CD14-positive monocyte (primary cell): ENCODE results near the gene COPG2. TPM values are rescaled to one million over a fixed set of nuclear protein-coding genes. Genes with fewer than 3 reads are reported as not detected.
A peak's percentile ranks its signal among the peaks of the same experiment; 100 is the strongest.

Experiments
- DNase-seq, 3 donors: peaks; one replicate each; pipeline ENCODE4 v3.0.0-alpha.2; 2011 to 2022
- H2AFZ ChIP-seq: 2 replicates; pipeline ENCODE4 v1.6.0; 2012; ENCODE audit warnings: mild to moderate bottlenecking, low read depth, low read length, inconsistent platforms; ENCODE audit not compliant: insufficient read depth, poor library complexity, severe bottlenecking
- H3K27ac ChIP-seq, 2 donors: 1 replicate in 1 of 2; 2 replicates in 1 of 2; pipeline ENCODE4 v1.5.1; 2012 to 2013; ENCODE audit warnings: low read length in 2 of 2, control low read depth in 1 of 2, inconsistent platforms in 1 of 2, low read depth in 1 of 2, mild to moderate bottlenecking in 1 of 2
- H3K27me3 ChIP-seq, 2 donors: one replicate each; pipeline versions ENCODE4 v1.6.0 to v1.6.1; 2011 to 2013; ENCODE audit warnings: low read length in 2 of 2; ENCODE audit not compliant: control insufficient read depth in 2 of 2, insufficient read depth in 2 of 2
- H3K36me3 ChIP-seq, 2 donors: replicated peaks in 1 of 2; 1 replicate in 1 of 2; 2 replicates in 1 of 2; pipeline versions ENCODE4 v1.5.1 to v1.6.1; 2012 to 2013; ENCODE audit warnings: low read length in 2 of 2, control low read depth in 1 of 2, inconsistent platforms in 1 of 2, mild to moderate bottlenecking in 1 of 2; ENCODE audit not compliant: insufficient read depth in 2 of 2, control insufficient read depth in 1 of 2
- H3K4me1 ChIP-seq, 2 donors: 1 replicate in 1 of 2; 2 replicates in 1 of 2; pipeline versions ENCODE4 v1.5.1 to v1.6.1; 2012 to 2013; ENCODE audit warnings: low read length in 2 of 2, control low read depth in 1 of 2, inconsistent platforms in 1 of 2, mild to moderate bottlenecking in 1 of 2, moderate library complexity in 1 of 2; ENCODE audit not compliant: insufficient read depth in 2 of 2, control insufficient read depth in 1 of 2
- H3K4me2 ChIP-seq: replicated peaks from 2 replicates; pipeline ENCODE3; 2012; ENCODE audit warnings: low read length, moderate library complexity, mild to moderate bottlenecking; ENCODE audit not compliant: poor library complexity, severe bottlenecking; ENCODE audit errors: extremely low read depth
- H3K4me3 ChIP-seq, 3 experiments: fragments of 200-600 bp in 1 of 3; sonication (generic) in 1 of 3; replicated peaks in 1 of 3; 1 replicate in 2 of 3; 2 replicates in 1 of 3; pipeline ENCODE4 v1.5.1; 2011 to 2013; ENCODE audit warnings: low read length in 3 of 3, mild to moderate bottlenecking in 3 of 3, control low read depth in 2 of 3, low read depth in 2 of 3, inconsistent platforms in 1 of 3, moderate library complexity in 1 of 3
- H3K79me2 ChIP-seq: 2 replicates; pipeline ENCODE4 v1.6.0; 2012; ENCODE audit warnings: mild to moderate bottlenecking, control low read depth, inconsistent platforms, low read length, moderate library complexity; ENCODE audit not compliant: insufficient read depth
- H3K9ac ChIP-seq: 2 replicates; pipeline ENCODE4 v1.6.0; 2017; ENCODE audit warnings: low read length, mild to moderate bottlenecking; ENCODE audit not compliant: insufficient read depth, poor library complexity, severe bottlenecking
- H3K9me3 ChIP-seq, 2 donors: replicated peaks in 1 of 2; 1 replicate in 1 of 2; 2 replicates in 1 of 2; pipeline versions ENCODE4 v1.5.1 to v1.6.1; 2012 to 2013; ENCODE audit warnings: low read length in 2 of 2, control low read depth in 1 of 2; ENCODE audit not compliant: control insufficient read depth in 1 of 2, insufficient read depth in 1 of 2
- H4K20me1 ChIP-seq: 2 replicates; pipeline ENCODE4 v1.6.0; 2012; ENCODE audit warnings: mild to moderate bottlenecking, low read length, control low read depth, moderate library complexity; ENCODE audit not compliant: insufficient read depth
- H3K27ac Mint-ChIP-seq, 7 donors: one replicate each; pipeline ENCODE4 v1.8.0; 2020; ENCODE audit warnings: mild to moderate bottlenecking in 7 of 7, mixed read lengths in 7 of 7, moderate library complexity in 6 of 7, inconsistent platforms in 2 of 7
- H3K27me3 Mint-ChIP-seq, 3 donors: one replicate each; pipeline ENCODE4 v1.8.0; 2021 to 2022; ENCODE audit warnings: low read depth in 3 of 3, mild to moderate bottlenecking in 3 of 3, mixed read lengths in 3 of 3, moderate library complexity in 3 of 3, inconsistent platforms in 1 of 3
- H3K36me3 Mint-ChIP-seq, 2 donors: one replicate each; pipeline ENCODE4 v1.8.0; 2020; ENCODE audit warnings: mixed read lengths in 2 of 2, inconsistent platforms in 1 of 2, mild to moderate bottlenecking in 1 of 2
- H3K4me1 Mint-ChIP-seq: one replicate; pipeline ENCODE4 v1.8.0; 2020; ENCODE audit warnings: mild to moderate bottlenecking, mixed read lengths
- H3K4me3 Mint-ChIP-seq, 2 donors: one replicate each; pipeline ENCODE4 v1.8.0; 2020; ENCODE audit warnings: mild to moderate bottlenecking in 2 of 2, mixed read lengths in 2 of 2, moderate library complexity in 1 of 2
- H3K9me3 Mint-ChIP-seq, 7 donors: one replicate each; pipeline ENCODE4 v1.8.0; 2020 to 2022; ENCODE audit warnings: mixed read lengths in 7 of 7, mild to moderate bottlenecking in 6 of 7, moderate library complexity in 6 of 7, inconsistent platforms in 2 of 7
- WGBS: methylation state at CpG from one replicate; pipeline ENCODE4 v1.1.5; 2013; ENCODE audit warnings: missing lambda C conversion rate; ENCODE audit not compliant: insufficient coverage; 5-methylcytosine and 5-hydroxymethylcytosine counted together
- intact Hi-C, 2 donors: fragments of 100-400 bp; cut with micrococcal nuclease; formaldehyde crosslinking; loops; one replicate each; pipeline versions ENCODE4 v1.15.0 to v1.15.1; 2023
- polyA plus RNA-seq, 3 donors: library from polyadenylated mRNA; depleted of rRNA in 1 of 3; unstranded in 2 of 3; stranded (reverse) in 1 of 3; fragments of 300-500 nt in 2 of 3; fragments of >200 nt in 1 of 3; fragmentation: Illumina TruSeq in 2 of 3; gene quantifications; 1 replicate in 2 of 3; 2 replicates in 1 of 3; pipeline ENCODE4 v1.2.3, GENCODE V29; 2012 to 2021
- TF ChIP-seq, protein P1 (sequence below): fragments of 200-600 bp; IDR thresholded peaks from one replicate; pipeline ENCODE4 v1.8.0; 2022; ENCODE audit warnings: antibody characterized with exemption, mild to moderate bottlenecking

Gene COPG2
- polyA plus RNA-seq, 3 donors, result 2.7 to 10.3 (median 9.6) TPM

DNA sequence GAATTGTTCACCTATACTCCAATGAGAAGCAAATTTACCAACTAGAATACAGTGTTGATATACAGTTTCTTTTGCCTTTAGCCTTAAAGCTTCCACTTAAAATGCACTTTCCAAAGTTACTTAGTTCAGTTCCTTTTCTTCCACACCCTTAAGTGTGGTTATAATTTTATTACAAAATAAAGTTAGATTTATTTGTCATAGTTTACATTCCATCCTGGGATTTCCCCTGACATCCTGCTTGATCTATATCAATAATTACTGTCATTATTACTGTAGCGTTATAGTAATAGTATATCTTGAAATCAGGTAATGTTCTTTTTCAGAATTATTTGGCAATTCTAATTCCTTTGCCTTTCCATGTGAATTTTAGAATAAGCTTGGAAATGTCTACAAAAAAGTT is 199.9 kb downstream of the COPG2 start:
- Histone ChIP-seq H4K20me1 (no peaks in the 10 kb centered on the region), H3K79me2 (no peaks in the 10 kb centered on the region), H3K36me3 (no peaks in the 10 kb centered on the region), H2AFZ (no peak overlapping the region), H3K27ac (no peak overlapping the region), H3K4me3 (no peak overlapping the region), H3K9me3 (no peaks in the 10 kb centered on the region), H3K4me1 (peaks cover 12 to 13% of the 10 kb centered on the region in 2 donors), H3K4me2 (no peak overlapping the region), H3K27me3 (no peaks in the 10 kb centered on the region), H3K9ac (no peak overlapping the region)
- TF ChIP-seq, protein P1, sequence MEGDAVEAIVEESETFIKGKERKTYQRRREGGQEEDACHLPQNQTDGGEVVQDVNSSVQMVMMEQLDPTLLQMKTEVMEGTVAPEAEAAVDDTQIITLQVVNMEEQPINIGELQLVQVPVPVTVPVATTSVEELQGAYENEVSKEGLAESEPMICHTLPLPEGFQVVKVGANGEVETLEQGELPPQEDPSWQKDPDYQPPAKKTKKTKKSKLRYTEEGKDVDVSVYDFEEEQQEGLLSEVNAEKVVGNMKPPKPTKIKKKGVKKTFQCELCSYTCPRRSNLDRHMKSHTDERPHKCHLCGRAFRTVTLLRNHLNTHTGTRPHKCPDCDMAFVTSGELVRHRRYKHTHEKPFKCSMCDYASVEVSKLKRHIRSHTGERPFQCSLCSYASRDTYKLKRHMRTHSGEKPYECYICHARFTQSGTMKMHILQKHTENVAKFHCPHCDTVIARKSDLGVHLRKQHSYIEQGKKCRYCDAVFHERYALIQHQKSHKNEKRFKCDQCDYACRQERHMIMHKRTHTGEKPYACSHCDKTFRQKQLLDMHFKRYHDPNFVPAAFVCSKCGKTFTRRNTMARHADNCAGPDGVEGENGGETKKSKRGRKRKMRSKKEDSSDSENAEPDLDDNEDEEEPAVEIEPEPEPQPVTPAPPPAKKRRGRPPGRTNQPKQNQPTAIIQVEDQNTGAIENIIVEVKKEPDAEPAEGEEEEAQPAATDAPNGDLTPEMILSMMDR, result no peak
- Mint-ChIP-seq H3K27ac (peak overlapping the region in 1 of 7 donors; percentile 1), H3K27me3 (peaks cover 0 to 3% (median 0%) of the 10 kb centered on the region in 3 donors), H3K4me3 (no peak overlapping the region), H3K9me3 (peaks cover 0 to 8% (median 3%) of the 10 kb centered on the region in 7 donors), H3K4me1 (peaks cover 13% of the 10 kb centered on the region), H3K36me3 (no peaks in the 10 kb centered on the region)
- no CpG with 5 or more reads among the region's 1 CpG for WGBS
- intact Hi-C loops, result no loop called here
- DNase-seq, result no peak

- no peak overlapping the region for H3K4me3 ChIP-seq
- H3K36me3 ChIP-seq, result no peaks in the 10 kb centered on the region
- no CpG with 5 or more reads among the region's 4 CpGs for WGBS
- H3K9me3 Mint-ChIP-seq, result peaks cover 5 to 16% (median 11%) of the 10 kb centered on the region in 7 donors
- H3K27ac Mint-ChIP-seq, result no peak overlapping the region
- H3K4me1 Mint-ChIP-seq, result no peaks in the 10 kb centered on the region
- no peak overlapping the region for H3K9ac ChIP-seq
- H3K9me3 ChIP-seq, result peaks cover 6 to 7% of the 10 kb centered on the region in 2 donors
- no peak overlapping the region for H3K4me3 Mint-ChIP-seq
- no peak overlapping the region for H3K27ac ChIP-seq
- peaks cover 0 to 1% of the 10 kb centered on the region in 2 donors for H3K36me3 Mint-ChIP-seq
- DNase-seq, result no peak
- H3K4me1 ChIP-seq, result no peaks in the 10 kb centered on the region
- H3K79me2 ChIP-seq, result no peaks in the 10 kb centered on the region
- no peaks in the 10 kb centered on the region for H3K27me3 ChIP-seq
- H4K20me1 ChIP-seq, result no peaks in the 10 kb centered on the region
- TF ChIP-seq, protein P1, result no peak
- no peaks in the 10 kb centered on the region for H3K27me3 Mint-ChIP-seq
- H2AFZ ChIP-seq, result no peak overlapping the region
- no peak overlapping the region for H3K4me2 ChIP-seq
- intact Hi-C loops, result no loop called here
Observed at GRCh38 chr7:130463553-130464434, 204.8 kb downstream of the COPG2 start.
